Gastroesophageal sphincter (tissue), 4 donors: ENCODE measurements around the gene RUNX3. TPM values are rescaled to one million over a fixed set of nuclear protein-coding genes. Genes with fewer than 3 reads are reported as not detected.

Source experiments
- ATAC-seq: fragments of 150-250 bp; one replicate; pipeline ENCODE4 v1.9.1; 2016; ENCODE audit warnings: mild to moderate bottlenecking, moderate library complexity
- H3K27ac ChIP-seq, 4 donors: fragments of 200-600 bp; sonication (generic) in 3 of 4; 1 replicate in 3 of 4; 2 replicates in 1 of 4; pipeline ENCODE4 v1.5.1; 2016 to 2019
- H3K27me3 ChIP-seq: fragments of 200-600 bp; sonication (generic); one replicate; pipeline ENCODE4 v1.5.1; 2019
- H3K36me3 ChIP-seq, 2 donors: fragments of 200-600 bp; sonication (generic); one replicate each; pipeline ENCODE4 v1.5.1; 2019; ENCODE audit warnings: control low read depth in 1 of 2
- H3K4me1 ChIP-seq, 3 donors: fragments of 200-600 bp; sonication (generic); 1 replicate in 2 of 3; 2 replicates in 1 of 3; pipeline ENCODE4 v1.5.1; 2016 to 2019; ENCODE audit warnings: control low read depth in 2 of 3
- H3K4me3 ChIP-seq, 2 donors: fragments of 200-600 bp; sonication (generic); one replicate each; pipeline ENCODE4 v1.5.1; 2019; ENCODE audit warnings: mild to moderate bottlenecking in 1 of 2, moderate library complexity in 1 of 2
- H3K9me3 ChIP-seq, 3 donors: fragments of 200-600 bp; sonication (generic); one replicate each; pipeline ENCODE4 v1.5.1; 2017 to 2019; ENCODE audit warnings: control low read depth in 2 of 3
- CTCF ChIP-seq, 4 experiments: fragments of 200-600 bp in 2 of 4; fragments of 450-650 bp in 2 of 4; sonication (generic) in 1 of 4; IDR thresholded peaks; one replicate each; pipeline ENCODE4 v1.5.1; 2017 to 2019; ENCODE audit warnings: antibody characterized with exemption in 4 of 4, mild to moderate bottlenecking in 2 of 4, moderate library complexity in 2 of 4
- EP300 ChIP-seq: sonication (generic); formaldehyde crosslinking; IDR thresholded peaks from one replicate; pipeline ENCODE4 v1.6.1; 2017; ENCODE audit warnings: antibody characterized with exemption, mild to moderate bottlenecking
- POLR2A ChIP-seq, 2 donors: fragments of 450-650 bp; IDR thresholded peaks; one replicate each; pipeline ENCODE4 v1.6.1; 2017; ENCODE audit warnings: antibody characterized with exemption in 2 of 2, mild to moderate bottlenecking in 2 of 2, moderate library complexity in 1 of 2
- POLR2AphosphoS5 ChIP-seq: sonication (generic); formaldehyde crosslinking; IDR thresholded peaks from one replicate; pipeline ENCODE4 v1.6.1; 2017; ENCODE audit warnings: antibody characterized with exemption
- WGBS, 2 donors: methylation state at CpG; one replicate each; pipeline ENCODE4 v1.1.5; 2018; ENCODE audit warnings: low coverage in 1 of 2; 5-methylcytosine and 5-hydroxymethylcytosine counted together
- total RNA-seq, 4 donors: library from RNA; depleted of rRNA; stranded (reverse); fragments of >200 nt; gene quantifications; one replicate each; pipeline ENCODE4 v1.1.0, GENCODE V29; 2016

The RUNX3 gene
- total RNA-seq, 4 donors from 2014 or later = 0.62 to 2.0 (median 1.3) TPM

- Histone ChIP-seq H3K36me3 (no peaks in the 10 kb centered on the region), H3K9me3 (no peaks in the 10 kb centered on the region), H3K27ac (no peak overlapping the region), H3K4me1 (no peaks in the 10 kb centered on the region), H3K27me3 (peaks cover 39% of the 10 kb centered on the region), H3K4me3 (no peak overlapping the region)
- ATAC-seq = no peak
- TF ChIP-seq CTCF (IDR thresholded peaks at IDR 0.05) = no peak
- no peak for TF ChIP-seq EP300
- TF ChIP-seq POLR2AphosphoS5 = no peak
- TF ChIP-seq POLR2A (IDR thresholded peaks at IDR 0.05) = no peak
- 82% methylated on average over 3 of the region's 8 CpGs; no CpG with 5 or more reads in 1 of the 2 donors for WGBS, 2 donors
Measured at GRCh38 chr1:24955779-24956365, 25.8 kb upstream of the RUNX3 start.

DNA sequence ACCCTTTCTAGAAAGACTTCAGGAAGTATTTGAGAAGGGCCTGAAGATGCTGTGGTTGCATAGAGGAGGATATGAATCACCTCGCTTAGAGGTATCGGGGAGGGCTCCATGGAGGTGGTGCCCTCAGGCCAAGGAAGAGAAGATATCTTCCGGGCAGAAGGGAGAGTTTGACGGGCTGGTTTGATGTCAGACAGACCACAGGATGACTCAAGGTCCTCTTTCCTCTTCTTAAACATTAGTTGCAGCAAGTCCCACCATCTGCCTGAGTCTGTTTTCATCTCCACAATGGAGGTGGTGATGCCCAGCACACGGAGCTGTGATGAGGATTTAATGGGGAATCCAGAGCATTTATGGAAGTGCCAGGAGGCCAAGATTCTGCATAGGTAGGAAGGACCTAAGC is 25.1 kb upstream of the RUNX3 start:
- ATAC-seq = no peak
- Histone ChIP-seq H3K4me3 (no peak overlapping the region), H3K4me1 (no peaks in the 10 kb centered on the region), H3K36me3 (no peaks in the 10 kb centered on the region), H3K27me3 (peaks cover 32% of the 10 kb centered on the region), H3K9me3 (no peaks in the 10 kb centered on the region), H3K27ac (no peak overlapping the region)
- WGBS, 2 donors = 93 to 100% methylated on average over 1 to 3 of the region's 5 CpGs
- TF ChIP-seq EP300 (no peak), POLR2AphosphoS5 (no peak), POLR2A (IDR thresholded peaks at IDR 0.05) (no peak), CTCF (IDR thresholded peaks at IDR 0.05) (no peak)

DNA sequence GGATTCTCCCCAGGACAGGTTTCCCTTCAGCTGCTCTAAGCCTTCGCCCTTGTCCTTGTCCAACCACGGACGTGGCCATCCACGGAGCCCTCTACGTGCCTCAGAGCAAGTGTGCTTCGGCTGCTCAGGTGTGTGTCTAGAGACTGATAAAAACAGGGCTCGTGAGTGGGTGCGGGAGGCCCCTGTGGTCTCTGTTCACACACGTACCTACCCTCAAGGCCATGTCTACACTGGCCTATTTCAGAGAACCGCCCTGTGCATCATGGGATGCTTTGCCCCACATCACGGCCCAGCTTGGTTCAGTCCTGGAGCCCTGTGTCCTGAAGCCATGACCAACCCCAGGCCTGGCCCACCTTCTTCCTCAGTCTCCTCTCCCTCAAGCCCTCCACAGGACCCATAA is 24.6 kb upstream of the RUNX3 start:
- H3K9me3 ChIP-seq = no peaks in the 10 kb centered on the region
- H3K4me3 ChIP-seq = no peak overlapping the region
- no peaks in the 10 kb centered on the region for H3K36me3 ChIP-seq
- ATAC-seq = no peak
- 83% methylated on average over 4 of the region's 11 CpGs; no CpG with 5 or more reads in 1 of the 2 donors for WGBS, 2 donors
- H3K27me3 ChIP-seq = peaks cover 26% of the 10 kb centered on the region
- no peaks in the 10 kb centered on the region for H3K4me1 ChIP-seq
- TF ChIP-seq EP300 = no peak
- TF ChIP-seq POLR2AphosphoS5 = no peak
- TF ChIP-seq POLR2A (IDR thresholded peaks at IDR 0.05) = no peak
- TF ChIP-seq CTCF (IDR thresholded peaks at IDR 0.05) = no peak
- H3K27ac ChIP-seq = no peak overlapping the region

DNA sequence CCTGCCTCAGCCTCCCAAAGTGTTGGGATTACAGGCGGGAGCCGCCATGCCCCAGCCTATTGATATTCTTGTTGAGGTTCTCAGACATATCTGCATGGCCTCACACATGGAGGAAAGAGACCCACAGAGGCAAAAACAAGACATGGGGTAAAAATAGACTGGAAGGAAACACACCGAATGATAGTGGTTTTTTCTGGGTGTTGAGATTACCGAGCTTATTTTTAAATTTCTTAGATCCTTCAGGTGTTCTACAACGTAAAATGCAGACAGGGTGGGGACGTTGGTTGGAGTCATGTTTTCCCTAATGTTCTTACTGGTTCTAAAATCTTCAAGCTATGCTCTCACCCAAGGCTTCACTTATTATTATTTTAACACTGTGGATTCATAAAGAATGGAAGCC is 23.9 kb upstream of the RUNX3 start:
- H3K4me1 ChIP-seq = no peaks in the 10 kb centered on the region
- H3K27me3 ChIP-seq = peaks cover 20% of the 10 kb centered on the region
- H3K9me3 ChIP-seq = no peaks in the 10 kb centered on the region
- H3K36me3 ChIP-seq = no peaks in the 10 kb centered on the region
- TF ChIP-seq POLR2A (IDR thresholded peaks at IDR 0.05) (no peak), EP300 (no peak), POLR2AphosphoS5 (no peak), CTCF (IDR thresholded peaks at IDR 0.05) (no peak)
- WGBS, 2 donors = 60 to 87% methylated on average over 1 to 4 of the region's 6 CpGs
- no peak overlapping the region for H3K27ac ChIP-seq
- ATAC-seq = no peak
- H3K4me3 ChIP-seq = no peak overlapping the region

DNA sequence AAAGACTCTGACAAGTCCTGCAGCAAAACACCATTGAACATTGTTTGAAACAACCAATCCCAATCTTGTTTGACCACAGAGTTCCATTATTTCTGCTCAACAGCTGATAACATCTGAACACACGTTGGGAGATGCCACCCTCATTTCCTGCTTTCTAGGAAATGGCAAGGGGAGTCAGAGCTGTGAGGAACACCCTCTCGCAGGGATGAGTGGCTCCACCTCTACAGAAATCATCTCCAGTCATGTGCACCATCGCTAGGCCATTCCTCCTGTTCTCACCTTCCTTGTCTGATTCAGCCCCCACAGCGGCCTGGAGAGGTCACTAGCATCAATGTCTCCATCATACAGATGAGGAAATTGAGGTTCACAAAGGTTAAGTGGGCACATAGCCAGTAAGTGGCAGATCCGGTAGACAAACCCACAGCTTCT is 22.4 kb upstream of the RUNX3 start:
- WGBS, 2 donors = 39 to 65% methylated on average over 5 of the region's 5 CpGs
- no peak overlapping the region for H3K27ac ChIP-seq
- no peaks in the 10 kb centered on the region for H3K4me1 ChIP-seq
- no peaks in the 10 kb centered on the region for H3K36me3 ChIP-seq
- TF ChIP-seq EP300 = no peak
- no peak for TF ChIP-seq POLR2AphosphoS5
- TF ChIP-seq POLR2A (IDR thresholded peaks at IDR 0.05) = no peak
- TF ChIP-seq CTCF (IDR thresholded peaks at IDR 0.05) = no peak
- H3K27me3 ChIP-seq = peaks cover 21% of the 10 kb centered on the region
- ATAC-seq = no peak
- H3K4me3 ChIP-seq = no peak overlapping the region
- H3K9me3 ChIP-seq = no peaks in the 10 kb centered on the region
